LNCAP (cell line): ENCODE results near the gene PTPRG.

Source experiments
- TF ChIP-seq, protein P1 (sequence below): fragments of 450-650 bp; IDR thresholded peaks from 2 replicates; pipeline ENCODE4 v1.5.1; 2017; ENCODE audit warnings: mild to moderate bottlenecking

Gene PTPRG

DNA sequence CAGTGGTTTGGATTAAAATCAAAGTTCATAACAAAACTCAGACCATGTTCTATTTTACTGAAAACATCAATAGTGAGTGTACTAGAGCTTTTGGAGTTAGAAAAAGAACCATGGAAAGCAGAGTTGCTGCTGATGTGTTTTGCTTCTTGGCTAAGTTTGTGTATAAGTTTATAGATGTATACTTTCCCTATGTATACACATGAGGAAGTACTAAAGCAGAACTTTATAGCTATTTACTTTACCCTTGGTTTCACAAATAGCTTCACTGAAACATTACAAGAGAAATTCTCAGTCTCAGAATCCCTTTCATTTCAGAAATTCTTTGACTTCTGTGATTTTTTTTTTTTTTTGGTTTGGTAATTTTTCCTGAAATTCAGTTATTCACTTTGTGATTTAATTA, 229.0 kb downstream of the PTPRG start:
- TF ChIP-seq, protein P1, sequence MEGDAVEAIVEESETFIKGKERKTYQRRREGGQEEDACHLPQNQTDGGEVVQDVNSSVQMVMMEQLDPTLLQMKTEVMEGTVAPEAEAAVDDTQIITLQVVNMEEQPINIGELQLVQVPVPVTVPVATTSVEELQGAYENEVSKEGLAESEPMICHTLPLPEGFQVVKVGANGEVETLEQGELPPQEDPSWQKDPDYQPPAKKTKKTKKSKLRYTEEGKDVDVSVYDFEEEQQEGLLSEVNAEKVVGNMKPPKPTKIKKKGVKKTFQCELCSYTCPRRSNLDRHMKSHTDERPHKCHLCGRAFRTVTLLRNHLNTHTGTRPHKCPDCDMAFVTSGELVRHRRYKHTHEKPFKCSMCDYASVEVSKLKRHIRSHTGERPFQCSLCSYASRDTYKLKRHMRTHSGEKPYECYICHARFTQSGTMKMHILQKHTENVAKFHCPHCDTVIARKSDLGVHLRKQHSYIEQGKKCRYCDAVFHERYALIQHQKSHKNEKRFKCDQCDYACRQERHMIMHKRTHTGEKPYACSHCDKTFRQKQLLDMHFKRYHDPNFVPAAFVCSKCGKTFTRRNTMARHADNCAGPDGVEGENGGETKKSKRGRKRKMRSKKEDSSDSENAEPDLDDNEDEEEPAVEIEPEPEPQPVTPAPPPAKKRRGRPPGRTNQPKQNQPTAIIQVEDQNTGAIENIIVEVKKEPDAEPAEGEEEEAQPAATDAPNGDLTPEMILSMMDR, result no peak

GRCh38 chr3:61793056-61793455, 231.7 kb downstream of the PTPRG start:
- TF ChIP-seq, protein P1, result no peak

- TF ChIP-seq, protein P1, result no peak
Measured at GRCh38 chr3:61793521-61793920, 232.2 kb downstream of the PTPRG start.

DNA sequence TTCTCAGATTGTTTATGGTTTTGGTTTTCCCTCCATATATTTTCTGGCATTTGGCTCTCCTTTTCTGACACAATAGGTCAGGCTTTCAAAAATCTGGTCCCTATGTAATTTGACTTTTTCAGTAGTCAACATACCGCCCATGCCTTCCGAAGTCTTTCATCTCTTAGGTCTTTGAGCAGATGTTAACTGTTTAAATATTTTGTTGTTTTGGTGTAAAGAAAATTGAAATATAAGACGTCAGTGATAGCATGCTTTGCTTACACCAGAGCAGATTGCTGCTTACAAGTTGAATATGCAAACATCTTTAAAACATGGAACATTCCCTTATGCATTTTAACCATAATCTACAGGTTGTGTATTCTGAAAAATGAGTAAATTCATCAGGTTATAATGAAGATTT, 233.0 kb downstream of the PTPRG start:
- TF ChIP-seq, protein P1, result no peak

GRCh38 chr3:61794961-61795360, 233.6 kb downstream of the PTPRG start:
- TF ChIP-seq, protein P1, result no peak

DNA sequence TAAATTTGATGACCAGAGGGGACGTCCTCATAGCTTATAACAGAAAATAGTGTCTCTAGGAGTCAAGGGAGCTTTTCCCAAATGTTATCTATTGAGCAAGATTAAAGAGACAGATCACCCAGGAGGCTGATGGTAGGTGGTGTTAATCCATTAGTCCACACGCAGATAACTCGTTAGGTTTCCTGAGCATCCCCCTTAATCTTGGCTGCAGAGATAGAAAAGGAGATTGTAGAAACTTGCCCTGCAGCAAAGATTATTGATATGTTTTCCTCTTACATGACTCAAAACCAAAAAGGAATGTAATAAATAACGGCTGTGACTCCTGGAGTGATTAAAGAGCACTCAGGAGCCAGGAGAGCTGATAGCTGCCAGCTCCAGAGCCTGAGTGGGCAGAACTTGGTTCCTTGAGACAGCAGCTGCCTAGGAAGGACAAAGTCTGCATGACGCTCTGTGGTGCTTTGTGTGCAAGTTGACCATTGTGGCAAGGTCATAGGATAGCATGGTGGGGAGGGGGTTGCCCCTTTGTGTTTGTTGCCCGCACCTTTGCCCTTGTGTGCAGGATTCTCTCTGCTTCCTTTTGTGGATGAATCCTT, 234.8 kb downstream of the PTPRG start:
- TF ChIP-seq, protein P1, result no peak

DNA sequence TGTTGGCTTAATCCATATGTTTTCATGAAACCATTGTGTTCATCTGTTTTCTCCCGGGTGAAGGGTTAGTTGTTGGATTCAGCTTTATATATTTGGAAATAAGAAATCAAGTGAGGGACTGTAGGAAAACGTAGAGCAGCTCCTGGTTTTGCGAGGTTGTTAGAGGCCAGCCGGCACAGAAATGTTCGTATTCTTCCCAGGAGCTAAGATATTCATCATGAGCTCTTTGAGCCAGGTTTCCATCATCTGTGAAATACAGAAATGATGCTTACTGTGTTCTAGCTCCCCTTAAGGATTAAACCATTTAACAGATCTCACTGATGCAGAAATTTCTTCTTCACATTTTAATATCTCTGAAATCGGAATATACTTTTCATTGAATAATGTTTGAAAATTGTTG, 235.5 kb downstream of the PTPRG start:
- TF ChIP-seq, protein P1, result no peak

DNA sequence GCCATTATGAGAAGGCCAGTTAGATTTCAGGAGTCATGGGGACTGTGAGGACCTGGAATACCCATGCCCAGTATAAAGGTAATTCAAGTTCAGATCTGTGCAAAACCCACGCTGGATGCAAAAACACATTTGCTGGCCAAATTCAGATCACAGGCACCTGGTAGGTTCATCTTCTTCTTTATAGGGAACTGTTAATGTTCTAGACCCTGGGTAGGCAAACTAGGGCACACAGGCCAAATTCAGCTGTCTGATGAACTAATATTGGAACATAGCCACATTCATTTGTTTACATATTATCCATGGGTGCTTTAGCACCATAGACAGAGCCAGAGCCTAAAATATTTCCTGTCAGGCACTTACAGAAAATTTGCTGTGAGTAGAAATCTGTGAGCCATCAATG, 241.4 kb downstream of the PTPRG start:
- TF ChIP-seq, protein P1, result no peak
